NCI-H69 (cell line): ENCODE results near the gene KCMF1.
"Not testable (repeated sequence)": the region's sequence is repeated elsewhere in the genome, so short reads cannot be mapped to it uniquely, and the experiment has no call there.

Experiments used
- DNase-seq: peaks from one replicate; lab custom pipeline; 2025; lab: John Stamatoyannopoulos, UW

KCMF1 gene

GRCh38 chr2:84970868-84971509 is at the start of gene KCMF1:
Gene KCMF1, plus strand, starts transcription at chr2:84971161. Its CDS starts 291 bp downstream, at chr2:84971452.
- peak; percentile 80 for DNase-seq

- DNase-seq = no peak
These were observed 48.0 kb upstream of the KCMF1 start for GRCh38 chr2:84923009-84923408.

- peak; percentile 13 for DNase-seq
These were observed 46.5 kb upstream of the KCMF1 start for GRCh38 chr2:84924173-84925106.

DNA sequence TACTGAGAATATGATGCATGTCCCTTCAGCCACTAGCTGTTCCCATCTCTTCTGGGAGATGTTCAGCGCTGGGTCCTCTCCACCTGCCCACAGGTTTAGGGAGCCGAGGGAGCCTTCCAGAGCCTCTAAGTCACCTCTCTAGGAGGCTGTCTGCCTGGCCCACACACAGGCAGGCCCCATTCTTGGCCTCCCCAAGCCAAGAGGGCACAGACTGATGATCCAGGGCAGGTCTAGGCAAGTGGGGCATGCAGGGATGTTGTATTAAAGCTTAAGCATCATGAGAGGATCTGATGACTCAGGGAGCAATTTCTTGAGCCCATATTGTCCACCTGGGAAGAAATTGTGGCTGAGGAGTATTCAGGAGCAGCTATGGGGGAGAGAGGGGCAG is 45.6 kb upstream of the KCMF1 start:
- DNase-seq = no peak

DNA sequence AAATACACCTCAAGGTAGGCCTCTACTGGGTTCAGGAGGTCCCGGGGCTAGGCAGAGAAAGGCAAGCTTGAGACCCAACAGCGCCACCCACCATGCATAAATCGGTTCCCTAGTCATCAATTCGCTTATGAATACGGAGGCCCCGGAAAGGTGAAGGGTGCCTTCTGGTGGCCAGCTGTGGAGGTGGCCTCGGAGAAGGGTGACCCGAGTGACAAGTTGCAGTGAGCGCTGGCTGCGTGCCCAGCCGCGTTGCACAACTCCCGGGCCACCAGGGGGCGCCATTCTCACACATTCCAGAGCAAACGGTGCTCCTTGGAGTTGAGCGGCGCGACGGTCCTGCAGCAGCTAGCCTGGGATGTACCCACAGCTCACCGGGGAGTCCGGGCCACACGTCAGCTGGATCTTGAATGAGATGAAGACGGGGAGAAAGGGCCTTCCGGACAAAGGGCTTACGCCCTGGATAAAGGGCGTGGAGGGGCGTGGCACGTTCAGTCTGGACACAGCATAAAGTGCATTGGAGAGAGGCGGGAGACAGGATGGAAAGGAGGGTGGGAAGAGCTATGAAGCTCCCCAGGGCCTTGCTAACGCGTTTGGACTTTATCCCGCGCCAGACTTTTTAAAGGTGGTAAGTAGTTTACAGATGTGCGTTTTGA is 45.1 kb upstream of the KCMF1 start:
- peak; percentile 89 for DNase-seq

- no peak for DNase-seq
These were observed 43.7 kb upstream of the KCMF1 start for GRCh38 chr2:84927275-84927627.

GRCh38 chr2:84931384-84931821 is 39.6 kb upstream of the KCMF1 start:
- no peak for DNase-seq

DNA sequence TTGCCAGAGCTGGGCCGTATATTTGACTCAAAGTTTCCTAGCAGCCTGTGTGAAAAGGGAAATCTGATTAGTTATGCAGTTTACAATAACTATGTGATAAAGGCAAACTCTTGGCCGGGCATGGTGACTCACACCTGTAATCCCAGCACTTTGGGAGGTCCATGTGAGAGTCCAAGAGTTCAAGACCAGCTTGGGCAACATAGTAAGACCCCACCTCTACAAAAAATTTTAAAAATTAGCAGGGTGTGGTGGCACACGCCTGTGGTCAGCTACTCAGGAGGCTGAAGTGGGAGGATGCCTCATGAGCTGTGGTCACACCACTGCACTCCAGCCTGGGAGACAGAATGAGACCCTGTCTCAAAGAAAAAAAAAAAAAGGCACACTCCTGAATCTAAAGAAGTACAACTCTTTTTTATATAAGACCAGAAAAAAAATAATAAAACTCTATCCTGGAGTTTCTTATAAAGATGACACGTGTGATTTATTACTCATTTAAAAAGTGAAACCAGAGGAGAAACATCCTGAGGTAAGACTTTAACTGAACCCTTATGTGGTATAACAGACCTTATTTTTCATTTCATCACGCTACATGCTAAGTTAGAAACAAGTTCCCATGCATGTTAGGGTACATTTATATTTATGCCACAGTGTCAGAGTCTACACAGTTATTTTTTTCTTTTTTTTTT is 32.6 kb upstream of the KCMF1 start:
- no peak for DNase-seq

DNA sequence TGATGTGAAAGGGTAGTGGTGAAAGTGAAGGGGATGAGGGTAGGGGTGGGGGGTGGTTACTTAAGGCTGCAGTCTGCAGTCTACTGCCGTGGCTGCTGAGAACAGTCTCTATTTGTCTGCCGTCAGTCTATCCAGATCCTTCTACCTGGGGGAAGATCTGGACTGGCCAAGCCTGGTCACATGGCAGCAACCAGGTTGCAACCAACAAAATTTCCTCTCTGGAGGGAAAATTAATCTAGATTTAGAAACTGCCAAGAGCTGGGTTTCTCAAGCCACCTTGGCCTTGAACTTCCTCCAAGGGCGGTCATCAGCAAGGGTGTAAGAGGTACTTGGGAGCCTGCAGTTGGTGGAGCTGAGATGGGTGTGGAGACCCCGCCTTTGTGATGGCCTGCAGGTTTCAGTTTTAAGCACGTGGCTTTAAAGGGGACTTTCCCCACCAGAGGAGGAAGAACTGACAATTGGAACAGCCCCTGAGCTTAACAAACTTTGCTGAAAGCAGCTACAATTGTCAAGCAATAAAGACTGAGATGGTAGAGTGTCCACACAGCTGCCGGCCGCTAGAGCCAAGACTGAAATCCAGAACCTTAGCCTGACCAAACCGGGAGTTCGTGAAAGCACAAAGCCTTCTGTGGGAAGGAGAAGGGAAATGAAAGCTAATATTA is 31.4 kb upstream of the KCMF1 start:
- no peak for DNase-seq

GRCh38 chr2:84940088-84940470 is 30.9 kb upstream of the KCMF1 start:
- DNase-seq = no peak

DNA sequence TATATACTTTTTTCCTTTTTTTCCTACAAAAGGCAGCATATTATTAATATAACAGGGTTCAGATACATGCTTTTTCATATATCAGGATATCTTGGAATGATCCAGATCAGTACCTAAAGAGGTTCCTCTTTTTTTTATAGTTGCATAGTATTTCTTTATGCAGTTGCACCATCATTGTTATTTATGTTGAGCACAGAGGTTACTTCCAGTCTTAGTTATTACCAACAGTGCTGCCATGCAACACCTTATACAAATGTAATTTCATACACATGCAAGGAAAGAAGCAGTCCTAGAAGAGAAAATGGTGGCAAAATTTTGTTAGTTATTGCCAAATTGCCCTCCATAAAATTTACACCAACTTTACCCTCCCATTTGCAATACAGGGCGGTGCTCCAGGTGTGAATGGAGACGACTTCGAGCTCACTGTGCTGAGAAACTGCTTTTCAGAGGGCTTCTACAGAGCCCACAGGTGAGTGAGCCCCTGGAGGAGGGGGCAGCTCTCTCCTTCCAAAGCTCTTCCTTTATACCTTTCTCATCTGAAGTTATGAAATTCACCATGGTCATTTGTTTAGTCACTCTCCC is 30.0 kb upstream of the KCMF1 start:
- no peak for DNase-seq

DNA sequence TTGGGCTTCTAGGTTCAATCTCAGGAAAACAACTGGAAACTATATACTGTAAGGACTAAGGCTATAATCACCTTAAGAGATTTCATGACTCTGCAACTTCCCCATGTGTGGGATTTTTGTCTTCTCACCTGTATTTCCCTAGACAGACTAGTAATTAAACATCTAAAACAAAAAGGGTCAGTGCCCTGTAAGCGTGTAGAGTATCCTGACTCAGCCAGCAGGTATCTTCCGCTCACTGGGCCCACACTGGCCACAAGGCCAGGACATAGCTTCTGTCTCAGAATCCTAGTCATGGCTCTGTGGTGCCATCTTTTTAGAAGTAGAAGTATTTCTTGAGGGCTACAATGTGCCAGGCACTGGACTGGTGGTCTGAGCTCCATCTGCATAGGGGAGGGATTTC is 28.8 kb upstream of the KCMF1 start:
- DNase-seq = no peak

DNA sequence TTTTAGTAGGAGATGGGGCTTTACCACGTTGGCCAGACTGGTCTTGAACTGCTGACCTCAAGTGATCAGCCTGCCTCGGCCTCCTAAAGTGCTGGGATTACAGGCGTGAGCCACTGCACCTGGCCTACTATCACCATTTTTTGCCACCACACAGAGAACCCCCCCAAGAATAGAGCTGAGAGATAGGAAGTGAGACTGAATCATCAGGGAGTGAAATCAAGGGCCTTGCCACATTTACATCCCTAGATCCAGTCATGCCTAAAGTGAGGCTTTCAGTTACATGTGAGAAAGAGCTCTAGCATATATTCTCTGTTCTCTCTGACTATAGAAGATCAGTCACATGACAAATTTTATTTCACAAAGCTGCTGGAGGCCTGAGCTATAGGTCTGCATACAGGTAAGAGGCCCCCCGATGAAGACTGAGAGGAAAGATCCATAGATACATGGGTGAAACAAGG is 28.0 kb upstream of the KCMF1 start:
- no peak for DNase-seq

GRCh38 chr2:84944295-84944909 is 26.6 kb upstream of the KCMF1 start:
- no peak for DNase-seq

DNA sequence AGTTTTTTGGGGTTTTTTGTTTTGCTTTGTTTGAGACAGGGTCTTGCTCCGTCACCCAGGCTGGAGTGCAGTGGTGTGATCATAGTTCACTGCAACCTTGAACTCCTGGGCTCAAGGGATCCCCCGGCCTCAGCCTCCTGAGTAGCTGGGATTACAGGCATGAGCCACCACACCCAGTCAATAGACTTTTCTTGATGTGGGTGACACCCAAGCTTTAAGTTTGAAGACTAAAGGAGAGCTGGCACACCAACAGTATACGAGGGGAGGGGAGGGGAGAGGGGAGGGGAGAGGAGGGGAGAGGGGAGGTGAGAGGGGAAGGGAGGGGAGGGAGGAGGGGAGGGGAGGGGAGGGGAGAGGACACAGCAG is 25.1 kb upstream of the KCMF1 start:
- DNase-seq = not testable (repeated sequence)

- no peak for DNase-seq
These were observed 24.6 kb upstream of the KCMF1 start for GRCh38 chr2:84946204-84947009.

- no peak for DNase-seq
These were observed 23.9 kb upstream of the KCMF1 start for GRCh38 chr2:84947010-84947593.

GRCh38 chr2:84953535-84953934 is 17.4 kb upstream of the KCMF1 start:
- DNase-seq = no peak

- DNase-seq = no peak
These were observed 16.6 kb upstream of the KCMF1 start for GRCh38 chr2:84954329-84954728.
